GM10248 (cell line): ENCODE data around the gene EFNA3.
"Not testable (repeated sequence)": the region's sequence is repeated elsewhere in the genome, so short reads cannot be mapped to it uniquely, and the experiment has no call there.

Source experiments
- CTCF ChIA-PET: fragments of 300-600 bp; sonication (Branson Sonifier 250); formaldehyde crosslinking; extraction: SDS; loops from one replicate; lab custom pipeline; 2021; ENCODE audit warnings: antibody characterized with exemption; lab: Yijun Ruan, JAX
- POLR2A ChIA-PET: fragments of 350-650 bp; sonication (Branson Sonifier 250); formaldehyde crosslinking; extraction: SDS; loops from one replicate; lab custom pipeline; 2020; ENCODE audit warnings: antibody characterized with exemption; lab: Yijun Ruan, JAX
- DNase-seq: peaks from one replicate; pipeline ENCODE4 v3.0.0; 2012; ENCODE audit errors: extremely low spot score
- CTCF ChIP-seq: IDR thresholded peaks from 2 replicates; pipeline ENCODE4 v1.5.1; 2012; ENCODE audit warnings: mild to moderate bottlenecking, low read depth; ENCODE audit errors: extremely low read depth, missing control alignments, control extremely low read depth

Gene EFNA3

DNA sequence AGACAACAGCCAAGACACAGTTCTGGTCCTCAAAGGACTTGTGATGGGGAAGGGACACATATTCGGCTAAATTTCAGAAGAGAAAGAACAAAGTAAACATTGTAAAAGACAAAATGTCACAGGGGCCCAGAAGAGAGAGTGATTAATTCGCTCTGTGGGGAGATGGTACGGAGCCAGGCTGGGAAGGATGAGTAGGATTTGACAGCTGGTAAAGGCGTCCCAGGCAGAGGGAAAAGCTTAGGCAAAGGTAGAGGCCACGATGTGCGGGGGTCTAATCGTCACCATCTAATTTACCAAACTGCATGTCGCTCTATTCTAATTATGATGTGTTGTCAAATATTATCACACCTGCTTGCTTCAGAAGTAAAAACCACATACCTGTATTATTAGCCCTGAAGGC lies 31.7 kb downstream of the EFNA3 start:
- no peak for TF ChIP-seq CTCF
- no peak for DNase-seq
- CTCF ChIA-PET = interaction anchor here (0.6 kb wide), 1 partner anchor 8 kb away, joined by 3 read pairs; no protein-coding TSS in a partner anchor
- POLR2A ChIA-PET = no interaction called here

DNA sequence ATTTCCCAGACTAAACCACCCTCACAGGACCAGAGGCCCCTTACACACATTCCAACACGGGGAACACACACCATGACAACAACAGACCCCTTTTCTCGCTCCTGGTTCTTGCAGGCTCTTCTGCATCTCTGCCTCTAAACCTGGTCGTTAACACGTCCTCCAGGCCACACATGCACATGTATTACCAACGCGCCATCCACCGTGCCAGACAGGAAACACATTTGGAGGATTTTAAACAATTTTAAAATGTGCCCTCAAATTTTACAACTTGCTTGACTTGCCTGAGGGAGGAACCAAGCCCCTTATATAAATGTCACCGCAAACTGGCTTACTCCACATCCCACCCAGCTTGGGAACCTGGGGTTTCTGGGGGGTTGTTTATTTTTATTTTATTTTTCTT lies 32.2 kb downstream of the EFNA3 start:
- DNase-seq = no peak
- ChIA-PET POLR2A (no interaction called here), CTCF (interaction anchor here (0.6 kb wide), 1 partner anchor 8 kb away, joined by 3 read pairs; no protein-coding TSS in a partner anchor)
- no peak for TF ChIP-seq CTCF

DNA sequence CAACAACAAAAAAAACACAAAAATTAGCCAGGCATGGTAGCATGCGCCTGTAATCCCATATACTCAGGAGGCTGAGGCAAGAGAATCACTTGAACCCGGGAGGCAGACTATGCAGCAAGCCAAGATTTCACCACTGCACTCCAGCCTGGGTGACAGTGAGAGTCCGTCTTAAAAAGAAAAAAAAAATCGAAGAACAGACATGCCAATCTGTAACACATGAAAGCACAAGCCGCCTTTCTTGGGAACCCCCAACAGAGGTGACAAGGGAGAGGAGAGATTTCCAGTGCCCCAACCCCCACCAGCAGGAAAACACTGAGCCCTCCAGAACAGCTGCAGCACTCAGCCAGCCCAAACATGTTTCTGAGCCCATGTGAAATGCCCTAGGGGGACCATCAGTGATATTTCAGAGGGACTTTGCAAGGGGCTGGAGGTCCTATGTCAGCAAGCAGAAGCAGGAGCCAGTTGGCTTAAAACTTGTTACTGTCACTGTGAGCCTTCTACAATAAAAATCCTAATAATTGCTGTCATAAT lies 34.9 kb downstream of the EFNA3 start:
- ChIA-PET POLR2A (no interaction called here), CTCF (no interaction called here)
- no peak for TF ChIP-seq CTCF
- no peak for DNase-seq

DNA sequence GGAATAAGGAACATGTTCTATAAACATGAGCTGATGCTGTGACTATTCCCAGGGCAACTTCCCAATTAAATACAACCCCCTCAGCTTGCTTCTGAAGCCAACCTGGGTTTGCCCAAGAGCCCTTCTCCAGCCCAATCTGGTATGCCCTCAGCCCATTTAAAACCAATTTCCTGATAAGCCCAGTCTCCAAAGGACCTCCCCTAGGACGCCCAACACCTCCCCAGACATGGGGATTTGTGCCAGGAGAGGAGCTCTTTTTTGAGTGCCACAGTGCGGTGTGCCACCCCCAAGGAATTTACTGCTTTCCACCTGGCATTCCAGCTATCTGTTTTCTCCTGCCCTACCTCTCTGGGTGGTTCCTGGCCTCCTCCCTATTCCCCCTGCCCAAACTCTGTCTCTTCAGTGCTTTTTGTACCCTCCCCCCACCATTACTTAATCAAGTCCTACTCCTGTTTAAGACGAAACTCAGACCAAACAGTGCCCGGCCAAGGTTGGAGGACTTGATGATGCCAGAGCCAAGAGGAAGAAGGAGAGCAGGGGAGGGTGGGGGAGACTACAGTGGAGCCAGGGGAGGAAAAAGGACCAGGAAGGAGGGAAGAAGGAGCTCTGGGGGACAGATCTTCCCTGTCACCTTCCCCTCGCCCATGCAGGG lies 37.6 kb downstream of the EFNA3 start:
- DNase-seq = no peak
- no peak for TF ChIP-seq CTCF
- CTCF ChIA-PET = interaction anchor here (1.2 to 2.8 kb wide), 7 partner anchors 13 to 62 kb away, joined by 3 to 17 read pairs (median 6); partner anchors contain the start of gene KRTCAP2
- POLR2A ChIA-PET = no interaction called here

GRCh38 chr1:155117610-155118009 lies 39.0 kb downstream of the EFNA3 start:
- no peak for TF ChIP-seq CTCF
- CTCF ChIA-PET = interaction anchor here (0.8 to 1.7 kb wide), 3 partner anchors 12 to 32 kb away, joined by 4 to 8 read pairs (median 6); no protein-coding TSS in a partner anchor
- DNase-seq = no peak
- POLR2A ChIA-PET = no interaction called here

DNA sequence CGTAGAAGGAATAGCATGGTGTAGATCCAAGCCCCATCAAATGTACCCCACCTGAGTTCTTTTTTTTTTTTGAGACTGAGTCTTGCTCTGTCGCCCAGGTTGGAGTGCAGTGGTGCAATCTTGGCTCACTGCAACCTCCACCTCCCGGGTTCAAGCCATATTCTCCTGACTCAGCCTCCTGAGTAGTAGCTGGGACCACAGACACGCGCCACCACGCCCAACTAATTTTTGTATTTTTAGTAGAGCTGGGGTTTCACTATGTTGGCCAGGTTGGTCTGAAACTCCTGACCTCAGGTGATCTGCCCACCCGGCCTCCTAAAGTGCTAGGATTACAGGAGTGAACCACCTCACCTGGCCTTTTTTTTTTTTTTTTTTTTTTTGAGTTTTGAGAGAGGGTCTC lies 39.5 kb downstream of the EFNA3 start:
- CTCF ChIA-PET = interaction anchor here (0.8 to 1.7 kb wide), 3 partner anchors 12 to 33 kb away, joined by 4 to 8 read pairs (median 6); no protein-coding TSS in a partner anchor
- POLR2A ChIA-PET = not testable (repeated sequence)

DNA sequence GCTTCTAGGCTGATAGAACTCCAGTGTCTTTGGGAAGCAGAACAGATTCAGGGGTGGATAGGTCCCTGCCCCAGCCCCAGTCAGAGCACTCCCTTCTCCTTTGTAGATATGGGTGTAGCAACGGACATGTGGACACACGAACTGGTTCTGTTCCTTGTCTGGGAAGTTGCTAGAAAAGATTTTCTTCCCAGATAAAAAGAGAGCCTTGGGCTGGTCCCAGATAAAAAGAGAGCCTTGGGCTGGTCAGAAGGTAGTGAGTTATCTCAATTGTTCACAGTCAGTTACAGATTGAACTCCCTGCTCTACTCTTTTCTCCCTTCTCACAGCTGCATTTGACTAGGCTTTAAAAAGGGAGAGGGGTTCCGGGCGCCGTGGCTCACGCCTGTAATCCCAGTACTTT lies 41.6 kb downstream of the EFNA3 start:
- ChIA-PET CTCF (interaction anchor here (0.9 to 2.8 kb wide), 3 partner anchors 29 to 100 kb away, joined by 3 to 16 read pairs (median 3); no protein-coding TSS in a partner anchor), POLR2A (no interaction called here)
- TF ChIP-seq CTCF = no peak
- DNase-seq = no peak

More for the DNA sequence above, 39.5 kb downstream of the EFNA3 start:
- DNase-seq = not testable (repeated sequence)
